NCI-H2081 (cell line): ENCODE data around the gene GPER1.
A peak's percentile ranks its signal among the peaks of the same experiment; 100 is the strongest.

ENCODE experiments used
- DNase-seq, 2 experiments: peaks; one replicate each; lab custom pipeline; 2025; lab: John Stamatoyannopoulos, UW

Gene GPER1

DNA sequence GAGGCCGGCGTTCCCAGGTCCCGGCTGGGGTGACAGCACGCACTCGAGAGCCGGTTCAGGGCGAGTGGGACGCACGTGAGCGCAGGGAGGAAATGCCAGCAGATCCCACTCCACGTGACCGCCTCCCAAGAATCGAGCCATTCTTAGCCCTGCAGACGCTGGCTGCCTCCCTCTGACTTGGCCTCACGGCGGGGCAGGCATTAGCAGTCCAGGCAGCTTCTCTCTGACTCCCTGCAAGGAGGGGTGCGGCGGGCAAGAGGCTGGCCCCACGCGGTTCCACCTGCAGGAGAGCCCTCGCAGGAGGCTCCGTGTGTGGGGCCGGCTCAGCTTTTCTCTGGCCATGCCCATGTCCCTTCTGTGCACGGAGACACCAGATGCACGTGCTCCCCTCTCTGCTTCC is 33.5 kb upstream of the GPER1 start:
- no peak for DNase-seq

DNA sequence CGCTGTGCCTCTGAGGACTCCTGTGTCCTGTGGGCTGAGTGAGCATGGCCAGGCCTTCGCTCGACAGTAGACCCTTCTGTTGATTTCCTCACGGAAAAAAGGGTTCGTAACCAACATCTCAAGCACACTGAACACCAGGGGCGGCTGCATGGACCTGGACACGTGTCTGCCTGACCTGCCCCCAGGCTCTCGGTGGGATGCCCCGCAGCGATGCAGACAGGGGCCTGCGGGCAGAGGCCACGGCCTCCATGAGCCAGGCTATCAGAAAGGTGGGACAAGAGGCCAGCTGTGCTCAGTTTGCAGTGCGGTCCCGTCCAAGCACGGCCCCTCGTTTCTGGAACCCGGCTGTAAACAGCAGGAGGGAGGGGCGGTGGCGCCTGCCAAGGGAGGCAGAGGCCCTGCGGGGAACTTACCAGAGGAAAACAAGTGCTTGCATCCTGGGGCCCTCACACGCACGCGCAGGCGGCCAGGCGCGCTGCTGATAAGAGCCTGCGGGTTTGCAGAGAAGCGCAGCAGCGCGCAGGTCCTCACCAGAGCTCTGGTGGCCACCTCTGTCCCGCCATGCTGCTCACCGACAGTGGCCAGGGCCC is 33.0 kb upstream of the GPER1 start:
- no peak for DNase-seq

DNA sequence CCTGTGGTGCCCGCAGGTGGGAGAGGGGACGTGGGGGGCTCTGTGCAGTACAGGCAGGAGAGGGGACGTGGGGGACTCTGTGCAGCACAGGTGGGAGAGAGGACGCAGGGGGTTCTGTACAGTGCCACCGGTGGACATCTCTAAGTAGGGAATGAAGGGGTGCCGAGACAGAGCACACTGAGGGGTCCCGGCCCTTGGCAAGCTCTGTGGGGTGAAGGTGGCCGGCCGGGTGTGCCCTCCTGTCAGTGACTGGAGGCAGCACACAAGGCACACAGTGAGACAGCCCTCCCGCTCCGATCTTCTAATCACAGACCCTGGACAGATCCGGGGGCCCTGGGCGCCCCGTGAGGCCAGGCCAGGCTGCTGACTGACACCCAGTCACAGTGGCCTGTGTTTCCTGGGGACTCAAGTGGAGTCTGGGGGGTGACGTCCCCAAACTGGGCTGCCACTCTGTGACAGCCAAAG is 32.4 kb upstream of the GPER1 start:
- no peak for DNase-seq

DNA sequence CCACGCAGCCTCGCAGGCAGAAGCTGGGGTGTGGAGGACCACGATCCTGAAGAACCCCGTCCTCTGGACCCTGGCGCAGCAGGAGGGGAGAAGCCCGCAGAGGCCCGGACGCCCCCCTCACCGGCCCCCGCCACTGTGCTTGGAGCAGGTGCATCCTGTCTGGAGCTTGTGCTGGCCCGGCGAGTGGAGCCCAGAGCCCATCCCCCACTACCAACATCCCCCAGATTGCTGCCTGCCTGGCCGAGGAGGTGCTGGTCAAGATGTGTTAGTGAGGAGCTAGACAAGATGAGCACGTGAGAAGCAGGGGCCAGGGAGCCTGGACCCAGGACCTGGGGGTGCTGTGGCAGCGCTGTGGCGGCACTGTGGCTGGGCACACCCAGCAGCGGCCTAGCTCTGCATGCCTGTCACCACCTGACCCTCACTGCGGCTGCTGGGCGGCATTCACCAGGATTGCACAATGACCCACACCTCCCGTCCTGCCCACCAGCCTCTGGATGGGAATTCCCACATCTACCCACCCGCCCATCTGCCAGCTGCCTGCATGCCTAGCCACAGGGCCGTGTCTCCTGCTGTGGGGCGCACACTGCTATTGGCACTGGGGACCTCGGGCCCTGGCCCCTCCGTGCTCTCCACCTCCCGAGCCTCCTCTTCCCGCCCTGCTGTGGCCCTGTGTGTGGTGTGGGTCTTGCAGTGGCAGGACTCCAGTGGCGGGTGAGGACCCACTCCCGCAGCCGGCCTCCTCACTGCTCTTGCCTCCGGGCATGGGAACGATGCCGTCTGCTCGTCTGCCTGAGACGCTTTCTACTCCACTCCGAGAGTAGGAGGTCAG is 31.7 kb upstream of the GPER1 start:
- no peak for DNase-seq

DNA sequence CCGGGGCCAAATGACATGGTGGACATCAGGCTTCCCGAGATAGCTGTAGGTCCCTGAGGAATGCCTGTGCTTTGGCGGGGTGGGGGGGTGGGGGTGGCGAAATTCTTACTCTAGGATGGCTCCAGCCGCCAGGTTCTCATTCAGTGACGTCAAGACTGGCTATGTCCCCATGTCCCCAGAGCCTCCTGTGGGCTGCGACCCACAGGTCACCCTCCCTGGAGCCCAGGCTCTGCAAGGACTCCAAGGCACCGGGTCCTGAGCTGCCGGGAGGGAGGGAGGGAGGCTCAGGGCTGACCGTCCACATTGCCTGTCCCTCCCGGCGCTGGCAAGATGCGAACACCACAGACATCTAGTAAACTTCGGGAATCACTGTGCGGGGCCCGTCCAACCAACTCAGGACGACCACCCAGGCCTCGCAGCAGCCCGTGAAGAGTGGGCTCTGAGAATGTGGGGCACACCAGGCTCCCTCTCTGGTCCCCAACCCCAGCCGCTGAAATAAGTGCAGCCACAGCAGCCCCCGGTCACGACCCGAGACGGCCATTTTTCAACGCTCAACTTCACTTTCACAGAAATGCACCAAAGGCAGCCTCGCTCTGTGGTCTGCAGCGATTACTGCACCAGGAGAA is 31.0 kb upstream of the GPER1 start:
- DNase-seq = no peak

DNA sequence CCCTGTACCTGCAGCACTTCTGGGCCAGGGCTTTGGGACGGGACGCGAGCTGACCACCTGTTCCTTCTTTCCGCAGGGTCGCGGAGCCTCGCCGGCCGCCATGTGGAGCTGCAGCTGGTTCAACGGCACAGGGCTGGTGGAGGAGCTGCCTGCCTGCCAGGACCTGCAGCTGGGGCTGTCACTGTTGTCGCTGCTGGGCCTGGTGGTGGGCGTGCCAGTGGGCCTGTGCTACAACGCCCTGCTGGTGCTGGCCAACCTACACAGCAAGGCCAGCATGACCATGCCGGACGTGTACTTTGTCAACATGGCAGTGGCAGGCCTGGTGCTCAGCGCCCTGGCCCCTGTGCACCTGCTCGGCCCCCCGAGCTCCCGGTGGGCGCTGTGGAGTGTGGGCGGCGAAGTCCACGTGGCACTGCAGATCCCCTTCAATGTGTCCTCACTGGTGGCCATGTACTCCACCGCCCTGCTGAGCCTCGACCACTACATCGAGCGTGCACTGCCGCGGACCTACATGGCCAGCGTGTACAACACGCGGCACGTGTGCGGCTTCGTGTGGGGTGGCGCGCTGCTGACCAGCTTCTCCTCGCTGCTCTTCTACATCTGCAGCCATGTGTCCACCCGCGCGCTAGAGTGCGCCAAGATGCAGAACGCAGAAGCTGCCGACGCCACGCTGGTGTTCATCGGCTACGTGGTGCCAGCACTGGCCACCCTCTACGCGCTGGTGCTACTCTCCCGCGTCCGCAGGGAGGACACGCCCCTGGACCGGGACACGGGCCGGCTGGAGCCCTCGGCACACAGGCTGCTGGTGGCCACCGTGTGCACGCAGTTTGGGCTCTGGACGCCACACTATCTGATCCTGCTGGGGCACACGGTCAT is 30.3 kb upstream of the GPER1 start:
- DNase-seq = no peak

DNA sequence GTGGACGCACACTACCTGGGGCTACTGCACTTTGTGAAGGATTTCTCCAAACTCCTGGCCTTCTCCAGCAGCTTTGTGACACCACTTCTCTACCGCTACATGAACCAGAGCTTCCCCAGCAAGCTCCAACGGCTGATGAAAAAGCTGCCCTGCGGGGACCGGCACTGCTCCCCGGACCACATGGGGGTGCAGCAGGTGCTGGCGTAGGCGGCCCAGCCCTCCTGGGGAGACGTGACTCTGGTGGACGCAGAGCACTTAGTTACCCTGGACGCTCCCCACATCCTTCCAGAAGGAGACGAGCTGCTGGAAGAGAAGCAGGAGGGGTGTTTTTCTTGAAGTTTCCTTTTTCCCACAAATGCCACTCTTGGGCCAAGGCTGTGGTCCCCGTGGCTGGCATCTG is 29.6 kb upstream of the GPER1 start:
- no peak for DNase-seq

DNA sequence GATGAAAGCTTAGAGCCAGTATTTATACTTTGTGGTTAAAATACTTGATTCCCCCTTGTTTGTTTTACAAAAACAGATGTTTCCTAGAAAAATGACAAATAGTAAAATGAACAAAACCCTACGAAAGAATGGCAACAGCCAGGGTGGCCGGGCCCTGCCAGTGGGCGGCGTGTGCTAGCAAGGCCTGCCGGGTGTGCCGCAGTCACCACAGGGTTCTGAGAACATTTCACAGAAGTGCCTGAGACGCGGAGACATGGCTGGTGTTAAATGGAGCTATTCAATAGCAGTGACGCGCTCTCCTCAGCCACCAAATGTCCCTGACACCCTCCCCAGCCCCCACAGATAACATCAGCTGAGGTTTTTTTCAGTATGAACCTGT is 29.1 kb upstream of the GPER1 start:
- DNase-seq = no peak

DNA sequence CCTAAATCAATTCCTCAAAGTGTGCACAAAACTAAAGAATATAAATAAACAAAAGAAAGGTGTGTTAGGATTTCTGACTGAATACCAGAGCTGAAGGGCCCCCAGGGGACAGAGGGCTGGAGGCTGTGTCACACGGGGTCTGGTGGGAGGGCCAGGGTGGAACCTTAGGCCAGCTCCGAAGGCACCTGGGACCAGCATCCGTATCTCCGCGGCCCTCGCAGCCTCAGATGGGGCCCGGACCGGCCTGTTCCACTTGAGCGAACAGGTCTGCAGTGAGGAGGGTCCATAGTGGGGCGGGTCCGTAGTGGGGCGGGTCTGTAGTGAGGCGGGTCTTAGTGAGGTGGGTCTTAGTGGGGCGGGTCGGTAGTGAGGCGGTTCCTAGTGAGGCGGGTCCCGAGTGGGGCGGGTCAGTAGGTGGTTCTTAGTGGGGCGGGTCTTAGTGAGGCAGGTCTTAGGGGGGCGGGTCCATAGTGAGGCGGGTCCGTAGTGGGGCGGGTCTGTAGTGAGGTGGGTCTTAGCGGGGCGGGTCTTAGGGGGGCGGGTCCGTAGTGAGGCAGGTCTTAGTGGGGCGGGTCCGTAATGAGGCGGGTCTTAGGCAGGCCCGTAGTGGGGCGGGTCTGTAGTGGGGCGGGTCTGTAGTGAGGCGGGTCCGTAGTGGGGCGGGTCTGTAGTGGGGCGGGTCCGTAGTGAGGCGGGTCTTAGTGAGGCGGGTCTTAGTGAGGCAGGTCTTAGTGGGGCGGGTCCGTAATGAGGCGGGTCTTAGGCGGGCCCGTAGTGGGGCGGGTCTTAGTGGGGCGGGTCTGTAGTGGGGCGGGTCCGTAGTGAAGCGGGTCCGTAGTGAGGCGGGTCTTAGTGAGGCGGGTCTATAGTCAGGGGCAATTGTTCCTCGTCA is 28.5 kb upstream of the GPER1 start:
- DNase-seq = no peak

DNA sequence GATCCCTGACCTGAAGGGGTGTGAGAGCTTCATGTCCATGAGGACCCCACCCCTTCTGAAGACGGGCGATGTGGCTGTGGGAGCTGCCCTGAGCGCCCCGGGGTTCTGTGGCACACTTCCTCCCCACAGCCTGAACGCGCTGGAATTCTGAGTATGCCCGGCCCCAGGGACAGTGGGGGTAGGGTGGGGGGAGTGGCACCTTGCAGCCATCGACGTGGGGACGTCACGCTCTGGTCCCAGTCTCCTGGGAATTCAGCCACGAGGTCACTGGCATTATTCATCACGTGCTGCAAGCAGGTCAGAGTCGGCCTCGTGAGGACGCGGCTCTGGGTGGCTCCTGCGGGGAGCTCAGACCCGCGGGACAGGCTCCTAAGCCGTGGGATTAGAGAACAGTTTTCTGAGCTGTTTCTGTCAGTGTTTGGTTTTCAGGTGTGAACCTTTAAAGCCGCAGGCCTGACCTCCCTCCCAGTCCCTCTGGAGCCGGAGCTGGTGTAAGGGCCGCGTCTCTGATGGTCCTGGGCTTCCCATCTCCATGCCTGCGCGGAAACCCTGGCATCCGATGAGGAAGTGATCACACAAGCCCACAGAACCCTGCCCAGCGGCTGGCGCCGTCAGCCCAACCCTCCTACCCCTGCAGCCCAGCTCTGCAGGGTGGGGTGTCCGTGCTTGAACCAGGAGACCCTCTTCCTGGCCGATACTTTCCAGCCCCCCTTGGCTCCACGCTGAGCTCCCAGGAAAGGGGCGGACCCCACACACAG is 27.4 kb upstream of the GPER1 start:
- no peak for DNase-seq

DNA sequence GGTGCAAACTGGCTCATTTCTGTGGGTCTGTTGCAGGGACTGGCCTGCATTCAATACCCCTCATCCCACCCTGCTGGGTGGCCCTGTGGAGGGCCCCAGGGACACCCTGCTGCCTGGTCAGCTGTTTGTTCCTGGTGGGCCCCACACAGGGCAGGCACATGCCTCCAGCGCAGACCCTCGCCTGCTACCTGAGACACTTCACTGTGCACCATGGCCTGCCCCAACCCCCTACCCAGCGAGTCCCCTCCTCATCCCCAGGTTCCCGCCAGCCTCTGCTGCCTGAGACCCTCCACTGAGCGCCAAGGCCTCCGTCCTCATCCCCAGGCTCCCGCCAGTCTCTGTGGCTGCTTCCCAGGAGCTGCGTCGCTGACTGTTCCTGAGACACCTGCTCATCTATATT is 26.7 kb upstream of the GPER1 start:
- DNase-seq = no peak

DNA sequence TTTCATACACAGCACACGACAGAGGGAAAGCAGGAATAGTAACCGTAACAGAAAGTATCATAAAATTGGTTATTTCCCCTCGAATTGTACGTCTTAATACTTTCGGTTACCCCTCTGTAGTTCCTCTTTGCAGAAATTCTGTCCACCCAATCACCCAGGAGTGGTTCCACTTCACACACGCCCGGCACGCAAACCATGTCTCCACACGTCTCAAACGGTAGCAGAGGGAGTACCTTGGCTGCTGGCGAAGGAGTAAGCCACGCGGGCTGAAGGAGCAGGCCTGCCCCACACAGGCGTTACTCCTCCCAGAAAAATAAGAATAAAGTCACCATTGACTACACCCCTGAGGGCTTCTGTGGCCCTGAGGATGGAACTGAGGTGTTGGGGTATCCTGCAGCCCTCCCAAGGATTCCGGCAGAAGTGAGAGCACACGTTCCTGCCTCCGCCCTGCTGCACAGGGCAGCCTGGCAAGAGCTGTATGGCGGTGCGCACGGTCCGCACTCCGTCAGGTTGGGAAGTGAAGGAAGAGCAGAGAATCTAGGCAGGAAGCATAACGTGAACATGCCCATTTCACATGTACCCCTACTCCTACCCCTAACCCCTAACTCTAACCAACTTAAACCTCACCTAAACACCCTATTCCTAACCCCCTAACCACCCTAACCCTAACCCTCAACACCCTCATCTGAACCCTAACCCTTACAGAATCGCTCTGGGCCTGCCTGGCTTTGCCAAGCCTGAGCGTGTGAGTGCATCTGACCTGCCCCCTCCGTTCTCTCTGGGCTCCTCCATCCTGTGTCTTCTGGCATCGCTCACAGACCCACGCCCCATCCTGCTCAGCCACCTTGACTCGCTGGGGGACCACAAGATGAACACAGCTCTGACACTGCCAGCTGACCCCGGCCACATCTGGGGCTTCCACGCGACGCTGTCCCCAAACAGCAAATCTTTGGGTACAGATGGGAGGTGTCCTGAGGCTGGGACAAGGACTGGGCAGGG is 25.3 kb upstream of the GPER1 start:
- DNase-seq = no peak

DNA sequence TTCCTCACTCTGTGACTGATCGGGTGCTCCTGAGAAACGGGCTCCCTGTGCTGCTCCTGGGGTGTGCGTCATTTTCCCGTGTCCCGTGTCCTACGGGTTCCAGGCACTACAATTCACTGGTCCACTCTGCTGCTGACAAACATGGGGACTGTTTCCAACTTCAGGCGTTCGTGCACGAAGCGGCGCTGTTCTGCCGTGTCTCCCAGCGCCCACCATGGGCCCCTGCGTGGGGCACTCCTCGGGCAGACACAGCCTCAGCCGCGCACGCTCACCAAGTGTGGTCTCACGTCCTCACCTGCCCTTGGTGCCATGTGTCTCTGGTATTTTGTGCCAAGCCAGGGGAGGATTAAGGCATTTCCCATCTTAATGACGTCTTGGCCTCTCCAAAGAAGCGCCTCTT is 24.6 kb upstream of the GPER1 start:
- DNase-seq = no peak

DNA sequence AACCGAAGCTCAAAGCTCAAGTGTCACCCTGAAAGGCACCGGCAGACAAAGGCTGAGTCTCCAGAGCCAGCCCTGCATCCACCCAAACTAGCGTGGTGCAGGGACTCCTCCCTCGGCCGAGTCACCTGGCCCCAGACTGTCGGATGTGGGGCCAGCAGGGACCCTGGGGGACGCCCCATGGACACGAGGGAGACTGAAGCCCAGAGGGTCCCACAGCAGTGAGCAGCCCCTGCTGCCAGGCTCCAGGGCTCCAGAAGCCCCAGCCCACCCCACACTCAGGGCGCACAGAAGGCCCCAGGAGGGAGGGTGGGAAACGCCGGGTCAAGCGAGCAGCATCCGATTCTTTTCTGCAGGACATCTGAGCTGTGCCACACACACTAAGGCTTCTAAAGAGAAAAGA is 23.3 kb upstream of the GPER1 start:
- no peak for DNase-seq

DNA sequence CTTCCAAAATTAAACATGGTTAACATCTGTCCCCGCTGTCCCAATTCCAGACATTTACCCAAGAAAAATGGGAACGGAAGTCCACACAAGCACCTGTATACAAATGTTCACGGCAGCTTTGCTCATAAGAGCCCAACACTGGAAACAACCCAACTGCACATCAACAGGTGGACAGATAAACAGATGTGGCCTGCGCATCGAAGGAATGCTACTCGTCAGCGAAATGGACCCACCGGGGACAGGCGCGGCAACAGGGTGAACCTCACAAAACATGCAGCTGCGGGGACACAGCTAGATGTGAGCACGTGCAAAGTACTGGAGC is 22.7 kb upstream of the GPER1 start:
- no peak for DNase-seq

DNA sequence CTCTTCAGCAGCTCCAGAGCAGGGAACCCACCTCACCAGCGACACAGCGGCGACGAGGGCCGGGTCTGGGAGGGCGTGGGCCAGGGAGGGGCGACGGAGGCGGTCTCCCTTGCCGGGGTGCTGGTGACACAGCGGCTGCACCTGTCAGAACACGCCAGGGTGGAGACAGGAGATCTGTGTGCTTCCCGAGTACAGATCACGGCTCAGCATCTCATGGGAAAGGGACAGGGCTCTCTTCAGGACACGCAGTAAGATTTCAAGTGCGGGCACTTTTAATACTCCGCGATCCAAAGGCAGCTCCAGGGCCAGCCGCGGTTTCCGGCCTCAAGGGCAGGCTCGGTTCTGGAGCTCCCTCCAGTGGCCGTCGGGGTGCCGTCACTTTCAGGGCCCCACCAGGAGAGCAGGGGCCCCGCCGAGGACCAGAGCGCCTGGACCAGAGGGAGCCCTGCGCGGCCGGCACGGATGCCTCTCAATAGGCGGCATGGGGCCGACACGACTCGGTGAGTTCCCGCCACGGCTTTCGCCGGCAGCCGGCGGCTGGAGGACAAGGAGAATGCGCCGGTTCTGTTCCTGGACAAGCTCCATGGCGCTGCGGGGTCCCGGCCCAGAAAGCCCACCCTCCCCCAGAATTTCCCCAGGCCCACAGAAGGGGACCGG is 22.2 kb upstream of the GPER1 start:
- DNase-seq = peak in 1 of 2 experiments; percentile 16

DNA sequence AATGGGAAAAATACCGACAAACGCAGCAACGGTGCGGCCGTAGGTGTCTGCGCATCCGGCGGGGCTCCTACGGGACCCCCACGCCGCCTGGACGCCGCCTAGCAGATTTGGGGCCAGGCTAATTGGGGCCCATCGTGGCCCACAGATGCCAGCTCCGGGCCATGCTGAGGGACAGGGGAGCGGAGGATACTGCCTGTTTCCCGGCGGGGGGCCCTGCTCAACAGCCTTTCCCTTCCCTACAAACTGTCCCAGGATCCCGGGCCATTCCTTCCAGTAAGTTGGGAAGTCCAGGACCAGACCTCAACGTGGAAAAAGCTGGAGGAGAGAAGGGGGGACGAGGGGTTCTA is 21.7 kb upstream of the GPER1 start:
- no peak for DNase-seq

DNA sequence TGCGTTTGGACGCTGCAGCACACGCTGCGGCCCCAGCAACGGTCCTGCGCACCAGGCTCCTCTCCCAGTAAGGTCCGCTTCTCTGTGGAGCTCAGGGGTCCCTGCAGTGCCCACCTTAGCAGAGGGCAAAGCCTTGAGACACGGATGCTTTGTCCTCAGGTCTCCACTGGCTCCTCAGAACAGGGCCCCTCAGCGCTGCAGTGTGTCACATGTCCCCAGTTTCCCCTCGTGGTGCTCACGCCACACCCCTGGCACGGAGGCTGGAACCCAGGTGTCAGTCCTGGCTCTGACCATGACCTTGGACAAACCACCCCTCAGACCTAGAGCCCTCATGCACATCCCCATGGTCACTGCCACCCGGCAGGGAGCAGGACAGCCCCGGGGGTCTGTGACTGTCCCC is 19.9 kb upstream of the GPER1 start:
- no peak for DNase-seq

DNA sequence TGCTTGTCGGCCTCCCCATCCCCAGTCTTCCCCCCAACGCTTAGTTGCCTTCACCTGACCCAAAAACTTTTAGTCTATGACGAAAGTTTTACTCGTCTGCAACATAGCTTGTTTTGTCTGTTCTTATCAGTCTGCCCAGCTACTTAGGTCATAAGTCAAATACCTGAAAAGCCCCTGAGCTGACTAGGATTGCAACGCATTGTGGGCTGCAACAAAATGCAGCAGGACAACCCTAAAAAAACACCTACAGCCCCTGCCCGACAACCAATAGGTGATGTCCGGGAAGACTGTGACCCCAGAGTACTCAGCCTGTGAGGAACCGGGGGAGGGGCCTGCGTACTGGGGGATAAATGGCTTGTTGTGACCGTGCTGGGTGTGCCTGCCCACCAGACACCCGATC is 19.3 kb upstream of the GPER1 start:
- DNase-seq = no peak
